Caco-2 (cell line): ENCODE results near the gene OTX2. TPM values are rescaled to one million over a fixed set of nuclear protein-coding genes. Genes with fewer than 3 reads are reported as not detected.

Source experiments
- BruUV-seq: library from RNA; stranded (reverse); fragments of 400-500 nt; replicated peaks from 2 replicates; lab custom pipeline; 2021; lab: Mats Ljungman, UMichigan
- CTCF ChIA-PET: fragments of 300-600 bp; sonication (Branson Sonifier 250); formaldehyde crosslinking; loops from one replicate; lab custom pipeline; 2022; ENCODE audit warnings: antibody characterized with exemption; lab: Charles Lee
- POLR2A ChIA-PET: fragments of 300-600 bp; sonication (Branson Sonifier 250); formaldehyde crosslinking; loops from one replicate; lab custom pipeline; 2022; ENCODE audit warnings: antibody characterized with exemption; lab: Charles Lee
- DNase-seq, 2 experiments: peaks; one replicate each; pipeline versions ENCODE4 v3.0.0 to v3.0.0-alpha.2; 2020 to 2022
- H3K27me3 ChIP-seq: replicated peaks from 2 replicates; pipeline ENCODE4 v1.6.0; 2011; ENCODE audit warnings: low read length; ENCODE audit not compliant: control insufficient read depth, insufficient read depth
- H3K36me3 ChIP-seq: 2 replicates; pipeline ENCODE4 v1.5.1; 2011; ENCODE audit warnings: low read length; ENCODE audit not compliant: control insufficient read depth, insufficient read depth
- H3K4me1 ChIP-seq: fragments of 250-450 bp; sonication (Bioruptor Pico); 2 replicates; pipeline ENCODE4 v1.5.1; 2020; ENCODE audit warnings: mild to moderate bottlenecking
- H3K4me3 ChIP-seq: 2 replicates; pipeline ENCODE4 v1.5.1; 2011; ENCODE audit warnings: low read depth, mild to moderate bottlenecking, control low read depth, low read length
- H3K9me3 ChIP-seq: fragments of 250-450 bp; sonication (Bioruptor Pico); 2 replicates; pipeline ENCODE4 v1.5.1; 2020; ENCODE audit warnings: mild to moderate bottlenecking, moderate library complexity
- H3K27ac Mint-ChIP-seq: one replicate; pipeline ENCODE4 v1.8.0; 2022; ENCODE audit warnings: mixed read lengths; ENCODE audit not compliant: unreplicated experiment
- H3K27me3 Mint-ChIP-seq: one replicate; pipeline ENCODE4 v1.8.0; 2022; ENCODE audit warnings: mixed read lengths; ENCODE audit not compliant: insufficient read depth, unreplicated experiment
- H3K36me3 Mint-ChIP-seq: one replicate; pipeline ENCODE4 v1.8.0; 2022; ENCODE audit warnings: mild to moderate bottlenecking, mixed read lengths; ENCODE audit not compliant: insufficient read depth, unreplicated experiment
- H3K4me1 Mint-ChIP-seq: one replicate; pipeline ENCODE4 v1.8.0; 2022; ENCODE audit warnings: low read depth, mixed read lengths; ENCODE audit not compliant: unreplicated experiment
- H3K4me3 Mint-ChIP-seq: one replicate; pipeline ENCODE4 v1.8.0; 2022; ENCODE audit warnings: mild to moderate bottlenecking, moderate library complexity, mixed read lengths; ENCODE audit not compliant: unreplicated experiment
- H3K9me3 Mint-ChIP-seq: one replicate; pipeline ENCODE4 v1.8.0; 2022; ENCODE audit warnings: mixed read lengths; ENCODE audit not compliant: unreplicated experiment
- CTCF ChIP-seq, 2 experiments: fragments of 200-600 bp in 1 of 2; IDR thresholded peaks; 1 replicate in 1 of 2; 2 replicates in 1 of 2; pipeline versions ENCODE4 v1.5.1 to v1.8.0; 2011 to 2022; ENCODE audit warnings: antibody characterized with exemption in 1 of 2, control low read depth in 1 of 2, inconsistent platforms in 1 of 2, low read depth in 1 of 2, low read length in 1 of 2, mild to moderate bottlenecking in 1 of 2, moderate library complexity in 1 of 2; ENCODE audit not compliant: insufficient read depth in 1 of 2, severe bottlenecking in 1 of 2, unreplicated experiment in 1 of 2
- intact Hi-C: fragments of 100-400 bp; cut with micrococcal nuclease; formaldehyde crosslinking; loops from one replicate; pipeline ENCODE4 v1.10.0; 2022; ENCODE audit not compliant: unreplicated experiment
- total RNA-seq: library from RNA; stranded (reverse); gene quantifications from 2 replicates; pipeline ENCODE4 v1.2.3, GENCODE V29; 2022

The OTX2 gene
- total RNA-seq, 1 experiment from 2014 or later: not detected

DNA sequence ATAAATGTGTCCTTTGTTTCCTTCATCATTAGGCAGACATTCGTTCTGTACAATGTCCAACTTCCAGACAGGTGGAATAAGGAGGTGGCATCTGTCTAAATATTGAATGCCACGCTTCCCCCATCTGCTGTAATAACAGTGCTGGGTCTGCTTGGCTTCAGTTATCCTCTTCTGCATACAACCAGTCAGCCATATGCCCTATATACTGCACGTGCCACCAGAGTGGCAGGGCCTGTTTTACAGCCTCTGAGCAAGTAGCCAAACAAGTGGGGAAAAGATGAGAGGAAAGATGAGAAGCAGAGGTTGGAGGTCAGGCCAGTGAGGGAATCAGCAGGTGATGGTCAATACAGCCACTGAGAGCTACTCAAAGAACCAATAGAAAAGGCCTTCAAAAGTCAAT lies 55.4 kb downstream of the OTX2 start:
- Histone ChIP-seq H3K9me3 (no peaks in the 10 kb centered on the region), H3K27me3 (no peaks in the 10 kb centered on the region), H3K4me1 (peaks cover 5% of the 10 kb centered on the region; the same call in 1 of the 2 replicates), H3K4me3 (no peak overlapping the region), H3K36me3 (no peaks in the 10 kb centered on the region)
- Mint-ChIP-seq H3K27ac (no peak overlapping the region), H3K36me3 (no peaks in the 10 kb centered on the region), H3K4me3 (no peak overlapping the region), H3K4me1 (peaks cover 7% of the 10 kb centered on the region), H3K27me3 (no peaks in the 10 kb centered on the region), H3K9me3 (no peaks in the 10 kb centered on the region)
- intact Hi-C loops: no loop called here
- ChIA-PET CTCF (no interaction called here), POLR2A (no interaction called here)
- peak; percentile 44 to 55 for DNase-seq
- no TSS peak for BruUV-seq
- no peak for TF ChIP-seq CTCF (IDR thresholded peaks at IDR 0.05; ENCODE audit: insufficient read depth in 1 of 2, low read depth in 1 of 2, low read length in 1 of 2, severe bottlenecking in 1 of 2, unreplicated experiment in 1 of 2)

GRCh38 chr14:56753396-56753795 lies 56.9 kb downstream of the OTX2 start:
- CTCF ChIA-PET: no interaction called here
- H3K27ac Mint-ChIP-seq: no peak overlapping the region
- intact Hi-C loops: no loop called here

DNA sequence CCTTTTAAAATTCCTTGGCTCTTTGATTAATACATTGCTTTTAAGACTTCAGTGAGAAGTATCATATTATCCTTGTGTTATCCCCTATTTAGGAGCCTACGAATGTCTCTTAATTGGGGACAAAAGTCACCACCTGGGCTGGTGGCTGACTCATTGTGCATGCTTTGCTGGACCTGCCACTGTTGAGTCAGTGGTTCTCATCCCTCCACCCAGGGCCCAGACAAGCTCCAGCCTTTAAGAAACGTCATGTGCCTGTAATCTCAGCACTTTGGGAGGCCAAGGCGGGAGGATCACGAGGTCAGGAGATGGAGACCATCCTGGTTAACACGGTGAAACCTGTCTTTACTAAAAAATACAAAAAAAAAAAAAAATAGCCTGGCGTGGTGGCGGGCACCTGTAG lies 57.9 kb downstream of the OTX2 start:
- H3K27me3 Mint-ChIP-seq: no peaks in the 10 kb centered on the region
- H3K27ac Mint-ChIP-seq: no peak overlapping the region
- no peak for DNase-seq
- ChIA-PET CTCF (no interaction called here), POLR2A (no interaction called here)
- no peaks in the 10 kb centered on the region for H3K9me3 ChIP-seq
- no TSS peak for BruUV-seq
- H3K36me3 Mint-ChIP-seq: no peaks in the 10 kb centered on the region
- H3K4me1 ChIP-seq: peaks cover 5% of the 10 kb centered on the region; the same call in 1 of the 2 replicates
- TF ChIP-seq CTCF (IDR thresholded peaks at IDR 0.05; ENCODE audit: insufficient read depth in 1 of 2, low read depth in 1 of 2, low read length in 1 of 2, severe bottlenecking in 1 of 2, unreplicated experiment in 1 of 2): no peak
- no peak overlapping the region for H3K4me3 ChIP-seq
- no peaks in the 10 kb centered on the region for H3K9me3 Mint-ChIP-seq
- no peaks in the 10 kb centered on the region for H3K27me3 ChIP-seq
- no peaks in the 10 kb centered on the region for H3K36me3 ChIP-seq
- intact Hi-C loops: no loop called here
- no peak overlapping the region for H3K4me3 Mint-ChIP-seq
- H3K4me1 Mint-ChIP-seq: peaks cover 7% of the 10 kb centered on the region

More at GRCh38 chr14:56753396-56753795, 56.9 kb downstream of the OTX2 start:
- Histone ChIP-seq H3K4me1 (peaks cover 5% of the 10 kb centered on the region; the same call in 1 of the 2 replicates), H3K9me3 (no peaks in the 10 kb centered on the region), H3K36me3 (no peaks in the 10 kb centered on the region), H3K27me3 (no peaks in the 10 kb centered on the region), H3K4me3 (no peak overlapping the region)
- Mint-ChIP-seq H3K4me1 (peaks cover 7% of the 10 kb centered on the region), H3K27me3 (no peaks in the 10 kb centered on the region), H3K36me3 (no peaks in the 10 kb centered on the region), H3K9me3 (no peaks in the 10 kb centered on the region), H3K4me3 (no peak overlapping the region)
- no peak for DNase-seq
- POLR2A ChIA-PET: no interaction called here
- no TSS peak for BruUV-seq
- TF ChIP-seq CTCF (IDR thresholded peaks at IDR 0.05; ENCODE audit: insufficient read depth in 1 of 2, low read depth in 1 of 2, low read length in 1 of 2, severe bottlenecking in 1 of 2, unreplicated experiment in 1 of 2): no peak
